B cell (primary cell): ENCODE data around the gene AGBL4. TPM values are rescaled to one million over a fixed set of nuclear protein-coding genes. Genes with fewer than 3 reads are reported as not detected.

ENCODE experiments used
- ATAC-seq: fragments of 200-7000 bp; cut with Tn5 transposase; one replicate; pipeline ENCODE4 v1.10.0; 2021; ENCODE audit warnings: low read depth, mild to moderate bottlenecking, moderate number of reproducible peaks, moderate library complexity
- CTCF ChIA-PET: fragments of 350-600 bp; sonication (Branson Sonifier 250); formaldehyde crosslinking; loops from one replicate; lab custom pipeline; 2021; ENCODE audit warnings: antibody characterized with exemption, inconsistent platforms; lab: Charles Lee
- POLR2A ChIA-PET: fragments of 350-600 bp; sonication (Branson Sonifier 250); formaldehyde crosslinking; loops from one replicate; lab custom pipeline; 2021; ENCODE audit warnings: antibody characterized with exemption; lab: Charles Lee
- DNase-seq: peaks from one replicate; pipeline ENCODE4 v3.0.0; 2013
- H2AFZ ChIP-seq: 2 replicates; pipeline ENCODE4 v1.6.1; 2012; ENCODE audit warnings: mild to moderate bottlenecking, low read depth, low read length; ENCODE audit not compliant: insufficient read depth, poor library complexity, severe bottlenecking
- H3K27ac ChIP-seq, 2 donors: 1 replicate in 1 of 2; 2 replicates in 1 of 2; pipeline ENCODE4 v1.5.1; 2012 to 2013; ENCODE audit warnings: low read length in 2 of 2, mild to moderate bottlenecking in 2 of 2, moderate library complexity in 1 of 2
- H3K27me3 ChIP-seq, 4 experiments: fragments of 200-600 bp in 1 of 4; sonication (generic) in 1 of 4; replicated peaks in 1 of 4; 1 replicate in 2 of 4; 2 replicates in 2 of 4; pipeline versions ENCODE4 v1.6.1 to v1.7.0; 2013 to 2016; ENCODE audit warnings: low read length in 3 of 4, mild to moderate bottlenecking in 2 of 4, mixed read lengths in 1 of 4, moderate library complexity in 1 of 4; ENCODE audit not compliant: insufficient read depth in 4 of 4, control insufficient read depth in 3 of 4; ENCODE audit errors: control extremely low read depth in 1 of 4
- H3K36me3 ChIP-seq, 2 experiments: replicated peaks in 1 of 2; 1 replicate in 1 of 2; 2 replicates in 1 of 2; pipeline versions ENCODE4 v1.6.1 to v1.7.1; 2013; ENCODE audit warnings: low read length in 1 of 2; ENCODE audit not compliant: insufficient read depth in 2 of 2, control insufficient read depth in 1 of 2; ENCODE audit errors: control extremely low read depth in 1 of 2, extremely low read depth in 1 of 2
- H3K4me1 ChIP-seq, 2 donors: fragments of 200-600 bp in 1 of 2; sonication (generic) in 1 of 2; 1 replicate in 1 of 2; 2 replicates in 1 of 2; pipeline versions ENCODE4 v1.5.1 to v1.6.1; 2013 to 2017; ENCODE audit warnings: low read length in 2 of 2; ENCODE audit not compliant: control insufficient read depth in 2 of 2, insufficient read depth in 2 of 2
- H3K4me2 ChIP-seq: replicated peaks from 2 replicates; pipeline ENCODE3; 2012; ENCODE audit warnings: mild to moderate bottlenecking, low read depth, low read length; ENCODE audit not compliant: poor library complexity, severe bottlenecking
- H3K4me3 ChIP-seq, 5 experiments: fragments of 200-600 bp in 1 of 5; sonication (generic) in 1 of 5; 1 replicate in 3 of 5; 2 replicates in 2 of 5; pipeline versions ENCODE4 v1.5.1 to v1.7.0; 2011 to 2016; ENCODE audit warnings: low read length in 4 of 5, mild to moderate bottlenecking in 4 of 5, low read depth in 2 of 5, control low read depth in 1 of 5, moderate library complexity in 1 of 5; ENCODE audit not compliant: insufficient read depth in 1 of 5; ENCODE audit errors: control extremely low read depth in 1 of 5, extremely low read depth in 1 of 5
- H3K79me2 ChIP-seq: fragments of 200-600 bp; sonication (generic); one replicate; pipeline ENCODE4 v1.6.0; 2016; ENCODE audit warnings: low read length; ENCODE audit not compliant: control insufficient read depth, insufficient read depth
- H3K9ac ChIP-seq: fragments of 200-600 bp; sonication (generic); 2 replicates; pipeline ENCODE4 v1.6.1; 2017; ENCODE audit warnings: mild to moderate bottlenecking, low read length, moderate library complexity
- H3K9me3 ChIP-seq, 3 donors: one replicate each; pipeline versions ENCODE4 v1.6.1 to v1.7.1; 2013; ENCODE audit warnings: low read length in 2 of 3; ENCODE audit not compliant: control insufficient read depth in 2 of 3, insufficient read depth in 1 of 3; ENCODE audit errors: control extremely low read depth in 1 of 3
- H4K20me1 ChIP-seq: 2 replicates; pipeline ENCODE4 v1.6.0; 2012; ENCODE audit warnings: mild to moderate bottlenecking, low read length; ENCODE audit not compliant: insufficient read depth, control insufficient read depth, poor library complexity, severe bottlenecking
- H3K27ac Mint-ChIP-seq: one replicate; pipeline ENCODE4 v1.8.0; 2021; ENCODE audit warnings: mixed read lengths
- H3K27me3 Mint-ChIP-seq: one replicate; pipeline ENCODE4 v1.8.0; 2021; ENCODE audit warnings: mixed read lengths
- H3K4me1 Mint-ChIP-seq: one replicate; pipeline ENCODE4 v1.8.0; 2021; ENCODE audit warnings: mixed read lengths
- H3K4me3 Mint-ChIP-seq: one replicate; pipeline ENCODE4 v1.8.0; 2021; ENCODE audit warnings: mixed read lengths
- H3K9me3 Mint-ChIP-seq: one replicate; pipeline ENCODE4 v1.8.0; 2022; ENCODE audit warnings: mixed read lengths; ENCODE audit not compliant: insufficient read depth
- CTCF ChIP-seq: fragments of 200-600 bp; IDR thresholded peaks from one replicate; pipeline ENCODE4 v1.8.0; 2022; ENCODE audit warnings: antibody characterized with exemption, mild to moderate bottlenecking
- EZH2 ChIP-seq: IDR thresholded peaks from 2 replicates; pipeline ENCODE4 v1.6.1; 2012; ENCODE audit warnings: borderline replicate concordance, low read depth, mild to moderate bottlenecking, moderate library complexity, low read length; ENCODE audit not compliant: insufficient read depth, poor library complexity, severe bottlenecking
- WGBS: methylation state at CpG from one replicate; pipeline ENCODE4 v1.1.5; 2013; ENCODE audit warnings: missing lambda C conversion rate; ENCODE audit not compliant: insufficient coverage; 5-methylcytosine and 5-hydroxymethylcytosine counted together
- intact Hi-C: fragments of 100-400 bp; cut with micrococcal nuclease; formaldehyde crosslinking; loops from one replicate; pipeline ENCODE4 v1.10.0; 2022
- polyA plus RNA-seq: library from polyadenylated mRNA; depleted of rRNA; stranded (reverse); fragments of >200 nt; gene quantifications from 2 replicates; pipeline ENCODE4 v1.2.3, GENCODE V29; 2012
- total RNA-seq, 2 donors: library from RNA; stranded (reverse); fragments of 120-200 nt in 1 of 2; gene quantifications; 1 replicate in 1 of 2; 2 replicates in 1 of 2; pipeline versions ENCODE4 v1.2.3 to v1.2.4, GENCODE V29; 2013 to 2022

The AGBL4 gene
- total and polyA plus RNA-seq, 2 donors (not counting 1 experiment from before 2014, with no cell fraction given) = 0.07 to 0.12 TPM

GRCh38 chr1:49694251-49694827, 329.4 kb downstream of the AGBL4 start:
- WGBS = 100% methylated on average over 1 of the region's 4 CpGs
- intact Hi-C loops = no loop called here
- Histone ChIP-seq H3K4me1 (no peaks in the 10 kb centered on the region), H3K27ac (no peak overlapping the region), H3K9ac (no peak overlapping the region), H3K79me2 (no peaks in the 10 kb centered on the region), H3K4me3 (no peak overlapping the region), H3K27me3 (no peaks in the 10 kb centered on the region), H2AFZ (no peak overlapping the region), H3K9me3 (peaks cover 0 to 3% (median 0%) of the 10 kb centered on the region in 3 donors), H4K20me1 (no peaks in the 10 kb centered on the region), H3K4me2 (no peak overlapping the region), H3K36me3 (no peaks in the 10 kb centered on the region)
- Mint-ChIP-seq H3K4me1 (no peaks in the 10 kb centered on the region), H3K4me3 (no peak overlapping the region), H3K27me3 (no peaks in the 10 kb centered on the region), H3K9me3 (no peaks in the 10 kb centered on the region), H3K27ac (no peak overlapping the region)
- CTCF ChIA-PET = no interaction called here
- POLR2A ChIA-PET = no interaction called here
- ATAC-seq = no peak
- TF ChIP-seq CTCF (no peak), EZH2 (no peak)
- DNase-seq = no peak

- Histone ChIP-seq H2AFZ (no peak overlapping the region), H4K20me1 (no peaks in the 10 kb centered on the region), H3K36me3 (no peaks in the 10 kb centered on the region), H3K4me3 (no peak overlapping the region), H3K9ac (no peak overlapping the region), H3K4me2 (no peak overlapping the region), H3K79me2 (no peaks in the 10 kb centered on the region), H3K27me3 (no peaks in the 10 kb centered on the region), H3K9me3 (peaks cover 0 to 3% (median 0%) of the 10 kb centered on the region in 3 donors), H3K27ac (no peak overlapping the region), H3K4me1 (no peaks in the 10 kb centered on the region)
- 67% methylated on average over 3 of the region's 3 CpGs for WGBS
- no peak overlapping the region for H3K27ac Mint-ChIP-seq
- no peaks in the 10 kb centered on the region for H3K27me3 Mint-ChIP-seq
- DNase-seq = no peak
- intact Hi-C loops = no loop called here
- ChIA-PET CTCF (no interaction called here), POLR2A (no interaction called here)
- no peaks in the 10 kb centered on the region for H3K4me1 Mint-ChIP-seq
- peaks cover 7% of the 10 kb centered on the region for H3K9me3 Mint-ChIP-seq
- TF ChIP-seq CTCF (no peak), EZH2 (no peak)
- no peak for ATAC-seq
- H3K4me3 Mint-ChIP-seq = no peak overlapping the region
These were observed 337.6 kb downstream of the AGBL4 start for GRCh38 chr1:49686107-49686506.
